Superior temporal gyrus (tissue), 1 donor: ENCODE data around the gene ITGAL.
"Not testable (repeated sequence)": the region's sequence is repeated elsewhere in the genome, so short reads cannot be mapped to it uniquely, and the experiment has no call there.

Source experiments
- DNase-seq: peaks from one replicate; pipeline ENCODE4 v3.0.0-alpha.2; 2016; ENCODE audit errors: extremely low spot score

Gene ITGAL

GRCh38 chr16:30457743-30458560 is 14.6 kb upstream of the ITGAL start:
- no peak for DNase-seq

GRCh38 chr16:30458561-30459394 is 13.8 kb upstream of the ITGAL start:
- no peak for DNase-seq

DNA sequence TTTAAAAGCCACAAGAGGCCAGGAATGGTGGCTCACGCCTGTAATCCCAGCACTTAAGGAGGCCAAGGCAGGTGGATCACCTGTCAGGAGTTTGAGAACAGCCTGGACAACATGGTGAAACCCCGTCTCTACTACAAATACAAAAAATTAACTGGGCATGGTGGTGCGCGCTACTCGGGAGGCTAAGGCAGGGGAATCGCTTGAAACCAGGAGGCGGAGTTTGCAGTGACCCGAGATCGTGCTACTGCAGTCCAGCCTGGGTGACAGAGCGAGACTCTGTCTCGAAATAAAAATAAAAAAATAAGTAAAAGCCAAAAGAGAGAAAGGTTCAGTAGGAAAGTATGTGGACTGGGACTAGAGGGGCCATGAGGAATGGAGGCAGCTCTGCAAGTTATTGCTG is 13.1 kb upstream of the ITGAL start:
- no peak for DNase-seq

GRCh38 chr16:30461426-30461825 is 11.1 kb upstream of the ITGAL start:
- DNase-seq: not testable (repeated sequence)

DNA sequence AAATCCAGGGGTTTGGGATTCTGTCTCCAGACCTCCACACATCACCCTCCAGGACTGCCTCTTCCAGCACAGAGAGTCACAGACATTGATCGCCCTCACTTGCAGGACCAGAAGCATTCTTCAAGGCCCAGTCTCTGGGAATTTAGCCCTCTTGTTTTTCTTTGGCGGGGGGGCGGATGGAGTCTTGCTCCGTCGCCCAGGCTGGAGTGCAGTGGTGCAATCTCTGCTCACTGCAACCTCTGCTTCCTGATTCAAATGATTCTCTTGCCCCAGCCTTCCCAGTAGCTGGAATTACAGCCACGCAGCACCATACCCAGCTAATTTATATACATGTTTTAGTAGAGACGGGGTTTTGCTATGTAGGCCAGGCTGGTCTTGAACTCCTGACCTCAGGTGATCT is 8.5 kb upstream of the ITGAL start:
- no peak for DNase-seq

- DNase-seq: no peak
Observed at GRCh38 chr16:30470170-30470512, 2.4 kb upstream of the ITGAL start.

DNA sequence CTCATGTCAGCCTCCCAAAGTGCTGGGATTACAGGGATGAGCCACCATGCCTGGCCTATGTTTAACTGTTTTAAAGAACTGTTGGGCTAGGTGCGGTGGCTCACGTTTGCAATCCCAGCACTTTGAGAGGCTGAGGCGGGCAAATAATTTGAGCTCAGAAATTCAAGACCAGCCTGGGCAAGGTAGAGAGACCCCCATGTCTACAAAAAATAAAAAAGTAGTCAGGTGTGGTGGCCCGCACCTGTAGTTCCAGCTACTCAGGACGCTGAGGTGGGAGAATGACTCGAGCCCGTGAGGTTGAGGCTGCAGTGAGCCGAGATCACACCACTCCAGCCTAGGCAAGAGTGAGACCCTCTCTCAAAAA is 1.9 kb upstream of the ITGAL start:
- no peak for DNase-seq

GRCh38 chr16:30473231-30474073 is 910 bp downstream of the ITGAL start:
- no peak for DNase-seq

GRCh38 chr16:30474074-30474452 is 1.5 kb downstream of the ITGAL start:
- no peak for DNase-seq

GRCh38 chr16:30474684-30475083 is 2.1 kb downstream of the ITGAL start:
- DNase-seq: no peak

DNA sequence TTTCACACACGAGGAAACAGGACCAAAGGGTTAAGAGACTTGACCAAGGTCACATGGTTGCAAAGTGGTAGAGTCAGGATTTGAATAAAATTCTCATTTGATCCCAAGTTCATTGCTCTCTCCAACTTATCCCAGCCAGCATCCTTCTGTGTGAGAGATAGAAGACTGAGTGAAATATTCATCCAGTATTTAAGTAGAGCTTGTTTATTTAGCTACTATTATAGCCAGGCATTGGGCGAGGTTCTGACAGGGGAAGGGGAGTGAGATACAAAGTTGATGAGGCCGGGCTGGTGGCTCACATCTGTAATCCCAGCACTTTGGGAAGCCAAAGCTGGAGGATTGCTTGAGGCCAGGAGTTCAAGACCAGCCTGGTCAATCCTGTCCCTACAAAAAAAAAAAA is 4.4 kb downstream of the ITGAL start:
- no peak for DNase-seq

GRCh38 chr16:30477773-30478172 is 5.2 kb downstream of the ITGAL start:
- not testable (repeated sequence) for DNase-seq

- DNase-seq: no peak
Observed at GRCh38 chr16:30478766-30479478, 6.4 kb downstream of the ITGAL start.

- no peak for DNase-seq
Observed at GRCh38 chr16:30481381-30481780, 8.8 kb downstream of the ITGAL start.

DNA sequence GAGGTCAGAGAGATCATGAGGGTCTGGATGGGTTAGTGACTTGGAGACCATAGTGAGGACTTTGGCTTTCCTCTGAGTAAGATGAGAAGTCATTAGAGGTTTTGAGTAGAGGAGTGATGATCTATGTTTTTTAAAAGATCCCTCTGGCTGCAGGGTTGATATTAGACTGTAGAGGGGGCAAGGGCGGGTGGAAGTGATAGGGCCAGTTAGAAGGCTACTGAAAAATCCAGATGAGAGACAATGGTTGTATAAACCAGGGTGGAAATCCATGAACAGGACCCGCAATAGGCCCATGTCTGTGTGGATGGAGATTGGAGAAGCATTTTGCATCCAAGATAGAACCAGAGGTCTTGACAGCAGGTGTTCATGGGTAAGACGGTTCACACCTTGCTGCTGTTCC is 9.8 kb downstream of the ITGAL start:
- no peak for DNase-seq

DNA sequence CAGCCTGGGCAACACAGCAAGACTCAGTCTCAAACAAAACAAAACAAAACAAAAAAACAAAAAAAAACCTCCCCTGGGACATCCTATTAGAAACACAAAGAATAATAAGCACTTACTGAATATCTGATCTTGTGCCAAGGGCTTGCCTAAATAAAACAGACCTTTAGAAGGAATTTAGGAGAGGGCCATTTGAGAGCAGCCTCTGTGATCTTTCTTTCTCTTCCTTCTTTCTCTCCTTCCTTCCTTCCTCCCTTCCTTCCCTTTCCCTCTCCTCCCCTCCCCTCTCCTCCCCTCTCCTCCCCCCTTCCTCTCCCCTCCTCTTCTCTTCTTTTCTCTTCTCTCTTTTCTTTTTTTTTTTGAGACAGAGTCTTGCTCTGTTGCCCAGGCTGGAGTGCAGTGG is 12.3 kb downstream of the ITGAL start:
- DNase-seq: no peak

GRCh38 chr16:30485818-30486436 is 13.4 kb downstream of the ITGAL start:
- no peak for DNase-seq

DNA sequence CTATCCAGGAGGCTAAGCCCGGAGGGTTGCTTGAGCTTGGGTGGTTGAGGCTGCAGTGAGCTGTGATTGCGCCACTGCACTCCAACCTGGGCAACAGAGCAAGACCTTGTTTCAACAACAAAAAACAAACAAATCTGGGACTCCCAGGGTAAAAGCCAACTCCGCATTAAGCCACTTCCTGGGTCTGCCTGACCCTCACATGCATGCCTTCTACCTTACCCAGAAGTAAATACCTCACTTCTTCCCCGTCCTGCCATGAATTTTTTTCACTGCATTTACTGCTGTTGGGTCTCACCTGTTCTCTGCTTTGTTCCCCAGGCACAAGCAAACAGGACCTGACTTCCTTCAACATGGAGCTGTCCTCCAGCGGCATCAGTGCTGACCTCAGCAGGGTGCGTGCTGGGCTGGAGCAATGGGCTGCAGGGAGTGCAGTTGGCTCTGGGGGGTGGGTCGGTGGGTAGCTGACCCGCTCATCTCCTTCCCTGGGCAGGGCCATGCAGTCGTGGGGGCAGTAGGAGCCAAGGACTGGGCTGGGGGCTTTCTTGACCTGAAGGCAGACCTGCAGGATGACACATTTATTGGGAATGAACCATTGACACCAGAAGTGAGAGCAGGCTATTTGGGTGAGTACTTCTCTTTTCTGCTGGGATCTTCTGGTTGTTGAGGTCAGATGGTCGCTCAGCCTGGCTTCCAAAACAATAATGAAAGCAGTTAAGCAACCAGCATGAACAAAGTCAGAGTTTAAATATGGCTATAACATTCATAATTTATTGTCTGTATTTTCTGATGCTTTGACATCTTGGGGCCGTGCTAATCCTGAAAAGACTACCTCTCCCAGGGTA is 16.4 kb downstream of the ITGAL start:
- no peak for DNase-seq

- DNase-seq: no peak
Observed at GRCh38 chr16:30490210-30490609, 17.7 kb downstream of the ITGAL start.

DNA sequence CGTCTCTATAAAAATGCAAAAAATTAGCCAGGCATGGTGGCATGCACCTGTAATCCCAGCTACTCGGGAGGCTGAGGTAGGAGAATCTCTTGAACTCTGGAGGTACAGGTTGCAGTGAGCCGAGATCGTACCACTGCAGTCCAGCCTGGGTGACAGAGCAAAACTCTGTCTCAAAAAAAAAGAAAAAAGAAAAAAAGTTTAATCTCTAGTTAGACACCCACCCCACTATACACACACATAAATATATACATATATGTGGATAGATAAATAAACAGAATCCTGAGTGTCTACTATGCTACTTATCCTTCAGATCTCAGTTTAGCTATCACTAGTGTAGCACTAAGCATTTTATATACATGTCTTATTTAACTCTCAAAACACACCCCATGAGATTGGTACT is 18.7 kb downstream of the ITGAL start:
- DNase-seq: no peak
